Trophoblast cell (in vitro differentiated cells and primary cell): ENCODE results near the gene CRLF1. TPM values are rescaled to one million over a fixed set of nuclear protein-coding genes. Genes with fewer than 3 reads are reported as not detected.

ENCODE experiments used
- DNase-seq, 2 donors: peaks; one replicate each; pipeline ENCODE4 v3.0.0-alpha.2; 2016
- H2AFZ ChIP-seq: 2 replicates; pipeline ENCODE4 v1.6.1; 2013; ENCODE audit warnings: low read length, moderate library complexity, mild to moderate bottlenecking; ENCODE audit not compliant: insufficient read depth, poor library complexity
- H2AK5ac ChIP-seq: 2 replicates; pipeline ENCODE4 v1.6.1; 2013; ENCODE audit warnings: mild to moderate bottlenecking, low read length
- H2BK120ac ChIP-seq: 2 replicates; pipeline ENCODE4 v1.6.1; 2013; ENCODE audit warnings: low read length, mild to moderate bottlenecking, moderate library complexity; ENCODE audit not compliant: insufficient read depth, poor library complexity
- H2BK12ac ChIP-seq: 2 replicates; pipeline ENCODE4 v1.6.1; 2013; ENCODE audit warnings: mild to moderate bottlenecking, low read length, moderate library complexity
- H2BK5ac ChIP-seq: 2 replicates; pipeline ENCODE4 v1.6.1; 2013; ENCODE audit warnings: low read length, low read depth, moderate library complexity, mild to moderate bottlenecking; ENCODE audit not compliant: poor library complexity
- H3K14ac ChIP-seq: 2 replicates; pipeline ENCODE4 v1.6.1; 2013; ENCODE audit warnings: mild to moderate bottlenecking, low read length
- H3K18ac ChIP-seq: 2 replicates; pipeline ENCODE4 v1.6.1; 2013; ENCODE audit warnings: mild to moderate bottlenecking, low read length
- H3K23ac ChIP-seq: 2 replicates; pipeline ENCODE4 v1.6.1; 2013; ENCODE audit warnings: low read length
- H3K27ac ChIP-seq: 2 replicates; pipeline ENCODE4 v1.5.1; 2013; ENCODE audit warnings: low read depth, mild to moderate bottlenecking, inconsistent platforms, low read length, moderate library complexity
- H3K27me3 ChIP-seq: 2 replicates; pipeline ENCODE4 v1.6.1; 2013; ENCODE audit warnings: inconsistent platforms, mild to moderate bottlenecking, low read length, moderate library complexity; ENCODE audit not compliant: insufficient read depth
- H3K36me3 ChIP-seq, 2 experiments: 1 replicate in 1 of 2; 2 replicates in 1 of 2; pipeline ENCODE4 v1.6.1; 2013; ENCODE audit warnings: low read length in 2 of 2, mild to moderate bottlenecking in 2 of 2, moderate library complexity in 1 of 2; ENCODE audit not compliant: insufficient read depth in 2 of 2, control insufficient read depth in 1 of 2
- H3K4ac ChIP-seq: 2 replicates; pipeline ENCODE4 v1.6.1; 2013; ENCODE audit warnings: low read depth, mild to moderate bottlenecking, low read length, moderate library complexity
- H3K4me1 ChIP-seq, 2 experiments: 1 replicate in 1 of 2; 2 replicates in 1 of 2; pipeline ENCODE4 v1.6.1; 2013; ENCODE audit warnings: low read length in 2 of 2, mild to moderate bottlenecking in 2 of 2, moderate library complexity in 1 of 2; ENCODE audit not compliant: insufficient read depth in 2 of 2, control insufficient read depth in 1 of 2
- H3K4me2 ChIP-seq: 2 replicates; pipeline ENCODE4 v1.6.1; 2013; ENCODE audit warnings: inconsistent platforms, mild to moderate bottlenecking, low read length, moderate library complexity
- H3K4me3 ChIP-seq: 2 replicates; pipeline ENCODE4 v1.5.1; 2013; ENCODE audit warnings: mild to moderate bottlenecking, low read depth, low read length, inconsistent platforms
- H3K79me1 ChIP-seq: one replicate; pipeline ENCODE4 v1.6.1; 2013; ENCODE audit warnings: low read length
- H3K79me2 ChIP-seq: 2 replicates; pipeline ENCODE4 v1.6.1; 2013; ENCODE audit warnings: low read length, mild to moderate bottlenecking; ENCODE audit not compliant: control insufficient read depth, insufficient read depth, poor library complexity
- H3K9ac ChIP-seq: 2 replicates; pipeline ENCODE4 v1.6.1; 2013; ENCODE audit warnings: mild to moderate bottlenecking, low read length
- H3K9me3 ChIP-seq: 2 replicates; pipeline ENCODE4 v1.6.1; 2013; ENCODE audit warnings: low read depth, mild to moderate bottlenecking, control low read depth, inconsistent platforms, low read length; ENCODE audit not compliant: insufficient read depth
- H4K12ac ChIP-seq: 2 replicates; pipeline ENCODE4 v1.6.1; 2013; ENCODE audit warnings: low read depth, mild to moderate bottlenecking, low read length, moderate library complexity
- H4K8ac ChIP-seq: 2 replicates; pipeline ENCODE4 v1.6.1; 2013; ENCODE audit warnings: low read depth, mild to moderate bottlenecking, low read length, moderate library complexity
- H4K91ac ChIP-seq: one replicate; pipeline ENCODE4 v1.6.1; 2013; ENCODE audit warnings: low read depth, mild to moderate bottlenecking, low read length, moderate library complexity
- WGBS: extraction: QIAGEN DNeasy Blood & Tissue Kit; methylation state at CpG from one replicate; pipeline ENCODE4 v1.1.7; 2013; ENCODE audit warnings: missing lambda C conversion rate; ENCODE audit not compliant: insufficient read length, insufficient coverage; ENCODE audit errors: extremely low coverage; 5-methylcytosine and 5-hydroxymethylcytosine counted together
- polyA plus RNA-seq: library from polyadenylated mRNA; stranded (reverse); fragments of 200-250 nt; gene quantifications from 2 replicates; pipeline ENCODE4 v1.2.3, GENCODE V29; 2013

Gene CRLF1
- polyA plus RNA-seq = 1.5 and 2.6 TPM in 2 replicates

GRCh38 chr19:18606281-18607225, at the start of gene CRLF1:
TSS of gene CRLF1 (minus strand) at chr19:18606799. CDS start at chr19:18606656, 143 bp downstream.
- Histone ChIP-seq H3K4me3 (no peak within 1 kb of the TSS), H3K4me1 (peaks cover 12 to 15% of the 10 kb centered on the region in 2 experiments)

GRCh38 chr19:18655173-18655844, 48.7 kb upstream of the CRLF1 start:
- peaks cover 3 to 10% of the 10 kb centered on the region in 2 experiments for H3K4me1 ChIP-seq
- no peak overlapping the region for H2AK5ac ChIP-seq
- H3K4ac ChIP-seq = no peak overlapping the region
- H4K12ac ChIP-seq = no peak overlapping the region
- H3K9ac ChIP-seq = no peak overlapping the region
- H2BK12ac ChIP-seq = no peak overlapping the region
- no peak overlapping the region for H3K14ac ChIP-seq
- H4K8ac ChIP-seq = no peak overlapping the region
- H3K23ac ChIP-seq = no peak overlapping the region
- no peak overlapping the region for H3K27ac ChIP-seq
- WGBS = no CpG with 5 or more reads among the region's 13 CpGs
- no peak overlapping the region for H4K91ac ChIP-seq
- H3K9me3 ChIP-seq = peaks cover 7% of the 10 kb centered on the region
- H2BK5ac ChIP-seq = no peak overlapping the region
- H3K27me3 ChIP-seq = no peaks in the 10 kb centered on the region
- H3K4me3 ChIP-seq = no peak overlapping the region
- no peaks in the 10 kb centered on the region for H3K79me2 ChIP-seq
- no peak overlapping the region for H3K18ac ChIP-seq
- no peak overlapping the region for H2AFZ ChIP-seq
- H3K79me1 ChIP-seq = no peaks in the 10 kb centered on the region
- no peak overlapping the region for H2BK120ac ChIP-seq
- no peaks in the 10 kb centered on the region for H3K36me3 ChIP-seq
- DNase-seq = no peak
- no peak overlapping the region for H3K4me2 ChIP-seq

More at GRCh38 chr19:18606281-18607225, at the start of gene CRLF1:
- no peak within 1 kb of the TSS for H2AFZ ChIP-seq
- H2BK120ac ChIP-seq = no peak within 1 kb of the TSS
- H2BK12ac ChIP-seq = no peak within 1 kb of the TSS
- no peaks in the 10 kb centered on the region for H3K36me3 ChIP-seq
- H3K23ac ChIP-seq = no peak within 1 kb of the TSS
- H3K9me3 ChIP-seq = no peaks in the 10 kb centered on the region
- H3K27me3 ChIP-seq = peaks cover 79% of the 10 kb centered on the region
- no peak for DNase-seq
- H3K4me2 ChIP-seq = peak within 1 kb of the TSS; percentile 36
- no peak within 1 kb of the TSS for H3K9ac ChIP-seq
- no peak within 1 kb of the TSS for H4K8ac ChIP-seq
- no CpG with 5 or more reads among the region's 116 CpGs for WGBS
- H4K12ac ChIP-seq = no peak within 1 kb of the TSS
- no peak within 1 kb of the TSS for H3K4ac ChIP-seq
- no peak within 1 kb of the TSS for H2AK5ac ChIP-seq
- no peak within 1 kb of the TSS for H3K14ac ChIP-seq
- H2BK5ac ChIP-seq = no peak within 1 kb of the TSS
- no peaks in the 10 kb centered on the region for H3K79me2 ChIP-seq
- peaks cover 3% of the 10 kb centered on the region for H3K79me1 ChIP-seq
- no peak within 1 kb of the TSS for H3K27ac ChIP-seq
- no peak within 1 kb of the TSS for H4K91ac ChIP-seq
- H3K18ac ChIP-seq = no peak within 1 kb of the TSS

GRCh38 chr19:18654469-18654868, 47.9 kb upstream of the CRLF1 start:
- Histone ChIP-seq H2AFZ (no peak overlapping the region), H3K14ac (no peak overlapping the region), H4K8ac (no peak overlapping the region), H3K4me1 (peaks cover 0 to 5% of the 10 kb centered on the region in 2 experiments), H3K4me3 (no peak overlapping the region), H2BK120ac (no peak overlapping the region), H3K18ac (no peak overlapping the region), H3K23ac (no peak overlapping the region), H3K79me1 (no peaks in the 10 kb centered on the region), H3K79me2 (no peaks in the 10 kb centered on the region), H4K91ac (no peak overlapping the region), H3K4ac (no peak overlapping the region), H3K36me3 (no peaks in the 10 kb centered on the region), H3K27me3 (no peaks in the 10 kb centered on the region), H4K12ac (no peak overlapping the region), H2AK5ac (no peak overlapping the region), H3K4me2 (no peak overlapping the region), H2BK5ac (no peak overlapping the region), H3K9ac (no peak overlapping the region), H2BK12ac (no peak overlapping the region), H3K9me3 (peaks cover 7% of the 10 kb centered on the region), H3K27ac (no peak overlapping the region)
- 96% methylated on average over 6 of the region's 7 CpGs for WGBS
- DNase-seq = no peak

GRCh38 chr19:18653853-18654252, 47.3 kb upstream of the CRLF1 start:
- Histone ChIP-seq H3K27me3 (no peaks in the 10 kb centered on the region), H2AFZ (no peak overlapping the region), H2BK5ac (no peak overlapping the region), H2BK120ac (no peak overlapping the region), H3K9me3 (peaks cover 7% of the 10 kb centered on the region), H4K91ac (no peak overlapping the region), H3K36me3 (no peaks in the 10 kb centered on the region), H3K4me1 (peaks cover 0 to 5% of the 10 kb centered on the region in 2 experiments), H3K27ac (no peak overlapping the region), H3K18ac (no peak overlapping the region), H3K9ac (no peak overlapping the region), H4K8ac (no peak overlapping the region), H3K23ac (no peak overlapping the region), H3K4me3 (no peak overlapping the region), H3K4me2 (no peak overlapping the region), H3K4ac (no peak overlapping the region), H2BK12ac (no peak overlapping the region), H3K14ac (no peak overlapping the region), H4K12ac (no peak overlapping the region), H3K79me1 (no peaks in the 10 kb centered on the region), H3K79me2 (no peaks in the 10 kb centered on the region), H2AK5ac (no peak overlapping the region)
- DNase-seq = no peak
- no CpG with 5 or more reads among the region's 1 CpG for WGBS
